Measurements from ENCODE around the gene MYL5. TPM values are rescaled to one million over a fixed set of nuclear protein-coding genes. Genes with fewer than 3 reads are reported as not detected.
A peak's percentile ranks its signal among the peaks of the same experiment; 100 is the strongest.

MYL5 gene
- total and polyA plus RNA-seq, 4 donors, result 2.4 to 5.0 (median 4.7) TPM

GRCh38 chr4:720111-720860 is 45.9 kb downstream of the MYL5 start (continued):
- TF ChIP-seq FOXA2 (IDR thresholded peaks at IDR 0.05), result no peak
- no peak for TF ChIP-seq RAD21 (IDR thresholded peaks at IDR 0.05)
- no peak for TF ChIP-seq FOXA1 (IDR thresholded peaks at IDR 0.05)

- Histone ChIP-seq H3K9me3 (ENCODE audit: control insufficient read depth in 4 of 4, low read length in 3 of 4) (no peaks in the 10 kb centered on the region), H3K4me3 (ENCODE audit: low read depth in 1 of 3, low read length in 3 of 3) (no peak overlapping the region), H3K4me1 (ENCODE audit: control insufficient read depth in 4 of 4, insufficient read depth in 4 of 4, low read length in 3 of 4) (peaks cover 0 to 9% (median 0%) of the 10 kb centered on the region in 4 donors), H3K36me3 (ENCODE audit: control insufficient read depth in 4 of 4, insufficient read depth in 3 of 4, low read depth in 1 of 4, low read length in 3 of 4) (peaks cover 0 to 6% (median 4%) of the 10 kb centered on the region in 4 donors), H3K9ac (ENCODE audit: low read depth in 1 of 2, low read length in 2 of 2) (no peak overlapping the region), H3K27me3 (ENCODE audit: control insufficient read depth in 4 of 4, insufficient read depth in 4 of 4, low read length in 3 of 4) (no peaks in the 10 kb centered on the region), H3K27ac (ENCODE audit: low read depth in 1 of 2, low read length in 2 of 2) (peak overlapping the region in 1 of 2 donors; percentile 14)
- 80% methylated on average over 31 of the region's 31 CpGs for WGBS
- DNase-seq (ENCODE audit: low spot score), result no peak
- TF ChIP-seq ATF3 (IDR thresholded peaks at IDR 0.05) (no peak), EGR1 (IDR thresholded peaks at IDR 0.05; ENCODE audit: low read depth in 2 of 2) (no peak), CTCF (IDR thresholded peaks at IDR 0.05; ENCODE audit: low read depth, low read length, missing input control) (no peak), YY1 (IDR thresholded peaks at IDR 0.05) (no peak), NR2F2 (IDR thresholded peaks at IDR 0.05) (peak; percentile 75), RXRA (IDR thresholded peaks at IDR 0.05) (no peak)
Measured at GRCh38 chr4:721261-722168, 47.2 kb downstream of the MYL5 start.

- Histone ChIP-seq H3K4me1 (ENCODE audit: control insufficient read depth in 4 of 4, insufficient read depth in 4 of 4, low read length in 3 of 4) (peaks cover 0 to 9% (median 0%) of the 10 kb centered on the region in 4 donors), H3K36me3 (ENCODE audit: control insufficient read depth in 4 of 4, insufficient read depth in 3 of 4, low read depth in 1 of 4, low read length in 3 of 4) (peaks cover 0 to 6% (median 4%) of the 10 kb centered on the region in 4 donors)
Measured at GRCh38 chr4:722169-722725, 47.9 kb downstream of the MYL5 start.

More at GRCh38 chr4:722169-722725, 47.9 kb downstream of the MYL5 start:
- Histone ChIP-seq H3K9me3 (ENCODE audit: control insufficient read depth in 4 of 4, low read length in 3 of 4) (no peaks in the 10 kb centered on the region), H3K9ac (ENCODE audit: low read depth in 1 of 2, low read length in 2 of 2) (no peak overlapping the region), H3K27ac (ENCODE audit: low read depth in 1 of 2, low read length in 2 of 2) (no peak overlapping the region), H3K4me3 (ENCODE audit: low read depth in 1 of 3, low read length in 3 of 3) (no peak overlapping the region), H3K27me3 (ENCODE audit: control insufficient read depth in 4 of 4, insufficient read depth in 4 of 4, low read length in 3 of 4) (no peaks in the 10 kb centered on the region)
- DNase-seq (ENCODE audit: low spot score), result no peak
- WGBS, result 95% methylated on average over 47 of the region's 47 CpGs
- TF ChIP-seq ATF3 (IDR thresholded peaks at IDR 0.05), result no peak
- no peak for TF ChIP-seq MAX (IDR thresholded peaks at IDR 0.05)
- no peak for TF ChIP-seq YY1 (IDR thresholded peaks at IDR 0.05)
- no peak for TF ChIP-seq FOXA1 (IDR thresholded peaks at IDR 0.05)
- TF ChIP-seq SP1 (IDR thresholded peaks at IDR 0.05), result no peak
- TF ChIP-seq REST (IDR thresholded peaks at IDR 0.05), result no peak
- no peak for TF ChIP-seq CTCF (IDR thresholded peaks at IDR 0.05; ENCODE audit: low read depth, low read length, missing input control)
- TF ChIP-seq EGR1 (IDR thresholded peaks at IDR 0.05; ENCODE audit: low read depth in 2 of 2), result no peak
- no peak for TF ChIP-seq NR2F2 (IDR thresholded peaks at IDR 0.05)
- TF ChIP-seq RAD21 (IDR thresholded peaks at IDR 0.05), result no peak
- TF ChIP-seq RXRA (IDR thresholded peaks at IDR 0.05), result no peak
- TF ChIP-seq HNF4A (conservative IDR thresholded peaks at IDR 0.05), result no peak
- no peak for TF ChIP-seq HNF4G (IDR thresholded peaks at IDR 0.05)
- no peak for TF ChIP-seq TAF1 (conservative IDR thresholded peaks at IDR 0.05)
- TF ChIP-seq FOXA2 (IDR thresholded peaks at IDR 0.05), result no peak
- no peak for TF ChIP-seq JUND (IDR thresholded peaks at IDR 0.05)
- TF ChIP-seq GABPA (IDR thresholded peaks at IDR 0.05 in 1 of 2, conservative IDR thresholded peaks at IDR 0.05 in 1 of 2), result no peak

All from liver (tissue), 9 donors.